Activated CD8-positive, alpha-beta T cell treated with anti-CD3 and anti-CD28 coated beads for 36 hours (primary cell): Measurements from ENCODE around the gene NMD3. TPM values are rescaled to one million over a fixed set of nuclear protein-coding genes. Genes with fewer than 3 reads are reported as not detected.

Source experiments
- ATAC-seq: fragments of 200-7000 bp; cut with Tn5 transposase; one replicate; pipeline ENCODE4 v1.10.0; 2021; ENCODE audit warnings: mild to moderate bottlenecking, moderate library complexity
- CTCF ChIA-PET: fragments of 350-600 bp; sonication (Branson Sonifier 250); formaldehyde crosslinking; loops from one replicate; lab custom pipeline; 2021; ENCODE audit warnings: antibody characterized with exemption; lab: Charles Lee
- POLR2A ChIA-PET: fragments of 350-600 bp; sonication (Branson Sonifier 250); formaldehyde crosslinking; loops from one replicate; lab custom pipeline; 2021; ENCODE audit warnings: antibody characterized with exemption; lab: Charles Lee
- DNase-seq: peaks from one replicate; pipeline ENCODE4 v3.0.0-alpha.2; 2020
- H3K27ac Mint-ChIP-seq: one replicate; pipeline ENCODE4 v1.8.0; 2021; ENCODE audit warnings: mild to moderate bottlenecking, mixed read lengths
- H3K27me3 Mint-ChIP-seq: one replicate; pipeline ENCODE4 v1.8.0; 2021; ENCODE audit warnings: mixed read lengths
- H3K36me3 Mint-ChIP-seq: one replicate; pipeline ENCODE4 v1.8.0; 2021; ENCODE audit warnings: low read depth, mixed read lengths
- H3K4me1 Mint-ChIP-seq: one replicate; pipeline ENCODE4 v1.8.0; 2021; ENCODE audit warnings: low read depth, mixed read lengths
- H3K4me3 Mint-ChIP-seq: one replicate; pipeline ENCODE4 v1.8.0; 2021; ENCODE audit warnings: mild to moderate bottlenecking, moderate library complexity, mixed read lengths
- H3K9me3 Mint-ChIP-seq: one replicate; pipeline ENCODE4 v1.8.0; 2021; ENCODE audit warnings: mixed read lengths
- intact Hi-C: fragments of 100-400 bp; cut with micrococcal nuclease; formaldehyde crosslinking; loops from one replicate; pipeline ENCODE4 v1.10.0; 2022
- total RNA-seq, 2 experiments: library from RNA; stranded (reverse); gene quantifications; one replicate each; pipeline ENCODE4 v1.2.3, GENCODE V29; 2021
- TF ChIP-seq, protein P1 (sequence below): fragments of 200-600 bp; IDR thresholded peaks from one replicate; pipeline ENCODE4 v1.8.0; 2022; ENCODE audit warnings: antibody characterized with exemption, mild to moderate bottlenecking

Gene NMD3
- total RNA-seq, 2 experiments from 2014 or later = 73.0 to 74.9 TPM

DNA sequence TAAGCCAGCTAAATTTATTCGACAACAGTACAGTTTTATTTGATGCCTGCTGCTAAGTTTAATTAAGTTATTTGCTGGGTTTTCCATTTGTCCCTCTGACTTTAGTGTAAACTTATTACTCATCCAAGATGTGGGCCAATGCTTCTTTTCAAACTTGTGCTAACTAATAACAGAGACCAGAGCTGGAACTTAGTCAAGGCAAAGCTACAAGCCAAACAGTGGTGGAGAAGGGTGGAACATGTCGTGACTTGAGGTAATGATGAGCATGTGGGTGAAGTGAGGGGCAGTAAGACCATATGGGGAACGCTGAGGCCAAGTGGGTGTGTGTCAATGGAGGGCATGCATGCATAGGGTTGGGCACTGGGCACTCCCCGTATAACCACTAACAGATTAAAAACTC is 63.9 kb downstream of the NMD3 start:
- no peaks in the 10 kb centered on the region for H3K4me1 Mint-ChIP-seq
- no peak for ATAC-seq
- peaks cover 2% of the 10 kb centered on the region for H3K36me3 Mint-ChIP-seq
- no peak overlapping the region for H3K27ac Mint-ChIP-seq
- no peak overlapping the region for H3K4me3 Mint-ChIP-seq
- H3K9me3 Mint-ChIP-seq = peaks cover 12% of the 10 kb centered on the region
- no peak for DNase-seq
- TF ChIP-seq, protein P1, sequence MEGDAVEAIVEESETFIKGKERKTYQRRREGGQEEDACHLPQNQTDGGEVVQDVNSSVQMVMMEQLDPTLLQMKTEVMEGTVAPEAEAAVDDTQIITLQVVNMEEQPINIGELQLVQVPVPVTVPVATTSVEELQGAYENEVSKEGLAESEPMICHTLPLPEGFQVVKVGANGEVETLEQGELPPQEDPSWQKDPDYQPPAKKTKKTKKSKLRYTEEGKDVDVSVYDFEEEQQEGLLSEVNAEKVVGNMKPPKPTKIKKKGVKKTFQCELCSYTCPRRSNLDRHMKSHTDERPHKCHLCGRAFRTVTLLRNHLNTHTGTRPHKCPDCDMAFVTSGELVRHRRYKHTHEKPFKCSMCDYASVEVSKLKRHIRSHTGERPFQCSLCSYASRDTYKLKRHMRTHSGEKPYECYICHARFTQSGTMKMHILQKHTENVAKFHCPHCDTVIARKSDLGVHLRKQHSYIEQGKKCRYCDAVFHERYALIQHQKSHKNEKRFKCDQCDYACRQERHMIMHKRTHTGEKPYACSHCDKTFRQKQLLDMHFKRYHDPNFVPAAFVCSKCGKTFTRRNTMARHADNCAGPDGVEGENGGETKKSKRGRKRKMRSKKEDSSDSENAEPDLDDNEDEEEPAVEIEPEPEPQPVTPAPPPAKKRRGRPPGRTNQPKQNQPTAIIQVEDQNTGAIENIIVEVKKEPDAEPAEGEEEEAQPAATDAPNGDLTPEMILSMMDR = no peak
- H3K27me3 Mint-ChIP-seq = no peaks in the 10 kb centered on the region
- CTCF ChIA-PET = interaction anchor here (0.6 to 2.4 kb wide), 4 partner anchors 10 to 525 kb away, joined by 3 to 11 read pairs (median 3); no protein-coding TSS in a partner anchor
- POLR2A ChIA-PET = interaction anchor here (0.6 kb wide), 1 partner anchor 1729 kb away, joined by 3 read pairs; no protein-coding TSS in a partner anchor
- intact Hi-C loops = no loop called here

DNA sequence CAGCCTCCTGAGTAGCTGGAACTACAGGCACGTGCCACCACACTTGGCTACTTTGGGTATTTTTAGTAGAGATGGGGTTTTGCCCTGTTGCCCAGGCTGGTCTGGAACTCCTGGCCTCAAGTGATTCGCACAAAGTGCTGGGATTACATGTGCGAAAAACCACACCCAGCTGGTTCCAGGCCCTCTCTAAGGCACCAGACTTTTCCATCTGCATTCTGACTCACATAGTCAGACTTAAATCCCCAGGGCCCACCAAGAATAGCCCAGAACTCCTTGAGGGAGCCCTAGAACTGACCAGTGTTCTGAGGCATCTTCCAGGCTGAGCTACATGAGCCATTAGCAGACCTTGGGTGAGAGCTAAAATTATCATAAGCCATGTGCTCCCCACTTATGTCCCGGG is 68.1 kb downstream of the NMD3 start:
- peaks cover 2% of the 10 kb centered on the region for H3K9me3 Mint-ChIP-seq
- DNase-seq = no peak
- ATAC-seq = no peak
- H3K36me3 Mint-ChIP-seq = no peaks in the 10 kb centered on the region
- intact Hi-C loops = no loop called here
- TF ChIP-seq, protein P1 = no peak
- no peak overlapping the region for H3K4me3 Mint-ChIP-seq
- peaks cover 2% of the 10 kb centered on the region for H3K27me3 Mint-ChIP-seq
- ChIA-PET CTCF (interaction anchor here (1.3 kb wide), 1 partner anchor 135 kb away, joined by 3 read pairs; no protein-coding TSS in a partner anchor), POLR2A (no interaction called here)
- H3K27ac Mint-ChIP-seq = no peak overlapping the region
- H3K4me1 Mint-ChIP-seq = no peaks in the 10 kb centered on the region

DNA sequence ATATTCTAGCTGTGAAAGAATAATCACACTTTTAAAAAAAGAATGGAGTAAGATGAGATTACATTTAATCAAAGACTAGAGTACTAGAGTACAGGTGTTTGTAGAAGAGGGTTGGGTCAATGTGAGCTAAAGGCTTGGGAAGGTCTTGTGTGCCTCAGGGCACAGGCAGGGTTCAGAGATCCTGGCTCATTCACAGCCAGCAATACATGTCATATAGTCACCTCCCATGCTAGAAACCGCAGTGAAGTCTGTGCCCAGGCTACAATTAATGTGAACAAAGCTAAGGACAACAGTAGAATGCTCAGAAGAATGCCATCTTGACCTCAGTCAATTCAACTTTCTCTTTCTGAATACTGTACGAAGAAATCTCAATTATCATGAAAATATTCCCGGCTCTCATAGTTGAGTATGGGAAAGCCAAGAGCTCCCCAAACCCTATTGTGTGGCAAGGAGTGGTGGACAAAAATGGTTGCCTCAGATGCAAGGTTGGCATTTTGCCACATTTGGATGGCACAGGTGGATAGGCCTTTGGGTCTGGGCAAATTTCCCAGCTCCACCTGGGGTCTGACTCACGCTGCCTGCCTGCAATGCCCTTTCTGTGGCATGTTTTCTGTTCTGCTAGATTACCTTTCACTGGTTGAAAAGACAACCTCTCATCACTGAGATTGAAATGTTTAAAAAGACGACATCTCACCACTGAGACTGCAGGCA is 70.2 kb downstream of the NMD3 start:
- H3K4me3 Mint-ChIP-seq = no peak overlapping the region
- POLR2A ChIA-PET = no interaction called here
- DNase-seq = no peak
- peaks cover 2% of the 10 kb centered on the region for H3K9me3 Mint-ChIP-seq
- peaks cover 2% of the 10 kb centered on the region for H3K27me3 Mint-ChIP-seq
- no peak overlapping the region for H3K27ac Mint-ChIP-seq
- H3K36me3 Mint-ChIP-seq = no peaks in the 10 kb centered on the region
- H3K4me1 Mint-ChIP-seq = no peaks in the 10 kb centered on the region
- CTCF ChIA-PET = interaction anchor here (1.1 to 2.1 kb wide), 2 partner anchors 15 to 16 kb away, joined by 3 to 14 read pairs; no protein-coding TSS in a partner anchor
- TF ChIP-seq, protein P1 = no peak
- intact Hi-C loops = no loop called here
- ATAC-seq = no peak

DNA sequence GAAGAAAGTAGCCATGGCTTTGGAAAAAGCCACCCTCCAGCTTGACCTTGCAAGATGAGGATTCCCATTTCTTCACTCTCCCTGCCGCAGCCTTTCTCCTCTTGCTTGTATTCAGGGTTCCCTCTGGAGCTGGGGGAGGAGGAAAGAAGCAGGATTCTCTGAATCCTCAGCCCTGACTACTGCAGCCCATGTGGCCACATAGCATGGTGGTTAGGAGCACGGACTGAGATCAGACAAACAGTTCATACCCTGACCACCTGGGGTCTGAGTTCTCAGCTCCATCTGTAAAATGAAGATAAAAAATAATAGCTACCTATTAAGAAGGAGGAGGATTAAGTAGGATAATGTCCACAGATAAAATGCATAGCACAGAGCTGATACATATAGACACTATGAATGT is 72.3 kb downstream of the NMD3 start:
- Mint-ChIP-seq H3K27ac (no peak overlapping the region), H3K27me3 (peaks cover 2% of the 10 kb centered on the region), H3K4me1 (no peaks in the 10 kb centered on the region), H3K4me3 (no peak overlapping the region), H3K36me3 (peaks cover 4% of the 10 kb centered on the region), H3K9me3 (peaks cover 11% of the 10 kb centered on the region)
- no peak for ATAC-seq
- DNase-seq = no peak
- TF ChIP-seq, protein P1 = no peak
- POLR2A ChIA-PET = interaction anchor here (1.0 kb wide), 1 partner anchor 18 kb away, joined by 3 read pairs; no protein-coding TSS in a partner anchor
- CTCF ChIA-PET = interaction anchor here (1.0 to 1.9 kb wide), 5 partner anchors 12 to 122 kb away, joined by 3 to 7 read pairs (median 3); no protein-coding TSS in a partner anchor
- intact Hi-C loops = no loop called here

DNA sequence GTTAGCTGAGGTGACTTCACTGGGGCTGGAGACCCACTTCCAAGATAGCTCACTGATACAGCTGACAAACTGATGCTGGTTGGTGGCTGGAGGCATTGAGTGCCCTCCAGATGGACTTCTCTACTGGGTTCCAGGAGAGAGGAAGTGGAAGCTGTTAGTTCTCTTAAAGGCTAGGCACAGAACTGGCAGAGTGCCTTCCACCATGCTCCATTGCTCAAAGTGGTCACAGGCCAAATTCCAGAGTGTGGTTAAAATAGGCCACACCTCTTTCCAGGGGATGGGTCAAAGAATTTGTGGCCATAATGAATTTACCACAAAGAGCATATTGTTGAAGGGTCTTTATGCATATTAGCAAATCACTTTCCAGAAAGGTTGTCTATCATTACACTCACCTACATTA is 74.2 kb downstream of the NMD3 start:
- Mint-ChIP-seq H3K9me3 (peaks cover 20% of the 10 kb centered on the region), H3K27me3 (peaks cover 2% of the 10 kb centered on the region), H3K4me1 (no peaks in the 10 kb centered on the region), H3K36me3 (peaks cover 10% of the 10 kb centered on the region), H3K4me3 (no peak overlapping the region), H3K27ac (no peak overlapping the region)
- intact Hi-C loops = no loop called here
- no peak for ATAC-seq
- DNase-seq = no peak
- ChIA-PET POLR2A (no interaction called here), CTCF (interaction anchor here (0.9 to 1.9 kb wide), 3 partner anchors 9 to 113 kb away, joined by 3 to 6 read pairs (median 5); no protein-coding TSS in a partner anchor)
- TF ChIP-seq, protein P1 = no peak
